SHP77 treated with DMSO at 0.1 percent for 48 hours (cell line): Measurements from ENCODE around the gene NSA2.
A peak's percentile ranks its signal among the peaks of the same experiment; 100 is the strongest.
"Not testable (repeated sequence)": the region's sequence is repeated elsewhere in the genome, so short reads cannot be mapped to it uniquely, and the experiment has no call there.

Experiments
- DNase-seq: peaks from one replicate; lab custom pipeline; 2025; lab: John Stamatoyannopoulos, UW

Gene NSA2

DNA sequence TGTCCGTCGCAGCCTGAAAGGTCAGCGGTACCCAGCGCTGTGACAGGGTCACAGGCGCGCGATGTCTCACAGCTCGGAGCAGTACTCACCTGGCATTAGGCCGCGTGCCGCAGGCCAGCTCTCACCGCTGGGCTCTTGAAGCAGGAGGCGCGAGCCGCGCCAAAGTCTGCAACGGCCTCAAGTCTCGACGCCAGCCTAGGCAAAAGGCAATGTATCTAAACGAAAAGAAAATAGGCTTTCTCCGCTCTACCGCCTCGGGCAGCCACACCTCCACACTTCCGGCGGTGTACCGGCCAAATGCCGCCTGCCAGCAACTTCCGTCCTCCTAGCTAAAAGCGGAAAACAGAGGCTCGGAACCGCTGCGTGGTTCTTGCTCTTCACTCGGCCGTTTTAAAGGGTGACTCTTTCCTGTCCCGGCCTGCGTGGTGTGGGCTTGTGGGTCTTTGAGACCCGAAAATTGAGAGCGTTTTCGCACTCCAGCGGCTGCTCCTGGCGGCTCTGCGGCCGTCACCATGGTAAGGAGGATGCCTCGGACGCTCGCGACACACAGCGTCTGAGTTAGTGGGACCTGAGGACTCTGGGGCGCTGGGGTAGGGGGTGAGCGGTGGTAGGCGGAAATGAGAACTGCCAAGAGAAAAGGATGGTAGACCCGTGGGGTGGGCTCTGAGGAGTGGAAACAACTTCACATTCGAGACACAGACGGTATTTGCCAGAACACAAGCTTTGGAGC is at the start of gene NSA2, which contains the start of gene GFM2:
Gene NSA2 (plus strand): TSS at position 401 of the 730 bp plus-strand sequence. CDS start 112 bp downstream, at position 513.
Gene GFM2 (minus strand): TSS at position 269 of the 730 bp plus-strand sequence. CDS start 3,375 bp downstream, outside the sequence.
- DNase-seq = peak; percentile 74

- DNase-seq = no peak
Observed at GRCh38 chr5:74717596-74717995, 49.5 kb upstream of the NSA2 start.

DNA sequence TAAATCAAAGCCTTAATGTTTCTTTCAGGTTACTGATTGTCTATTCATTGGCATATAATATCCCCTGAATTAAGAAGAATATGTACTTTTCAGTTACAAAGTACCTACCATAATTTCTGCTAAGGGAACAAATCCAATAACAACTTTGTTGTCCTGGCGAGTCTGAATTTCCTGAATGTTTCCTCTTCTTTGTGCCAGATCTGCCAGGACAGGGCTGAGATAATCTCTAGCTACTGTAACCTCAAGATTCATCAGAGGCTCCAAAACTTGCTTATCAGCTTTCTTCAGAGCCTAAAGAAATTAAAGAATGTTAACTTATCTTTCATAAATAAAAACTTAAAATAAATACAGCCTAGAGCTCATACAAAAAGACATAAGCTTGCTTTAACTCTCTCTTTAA is 44.8 kb upstream of the NSA2 start:
- DNase-seq = no peak

GRCh38 chr5:74725331-74725730 is 41.7 kb upstream of the NSA2 start:
- no peak for DNase-seq

GRCh38 chr5:74736759-74737158 is 30.3 kb upstream of the NSA2 start:
- no peak for DNase-seq

DNA sequence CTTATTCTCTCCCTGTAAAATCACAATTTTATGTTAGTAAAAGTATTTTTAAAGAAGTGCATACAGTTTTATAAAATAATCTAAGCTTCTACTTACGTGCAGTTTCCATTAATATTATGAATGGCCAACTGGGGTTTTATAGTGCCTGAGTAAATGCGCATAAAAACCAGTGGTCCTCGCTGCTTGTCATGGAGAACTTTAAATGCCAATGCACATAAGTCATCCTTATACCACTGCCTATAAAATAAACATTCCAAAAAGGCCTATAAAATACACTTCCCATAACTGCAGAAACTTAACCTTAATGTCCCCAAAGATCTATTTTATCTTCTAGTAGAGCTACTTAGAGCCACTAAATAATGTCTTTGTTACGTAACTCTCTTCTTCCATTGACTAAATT is 28.6 kb upstream of the NSA2 start:
- DNase-seq = no peak

DNA sequence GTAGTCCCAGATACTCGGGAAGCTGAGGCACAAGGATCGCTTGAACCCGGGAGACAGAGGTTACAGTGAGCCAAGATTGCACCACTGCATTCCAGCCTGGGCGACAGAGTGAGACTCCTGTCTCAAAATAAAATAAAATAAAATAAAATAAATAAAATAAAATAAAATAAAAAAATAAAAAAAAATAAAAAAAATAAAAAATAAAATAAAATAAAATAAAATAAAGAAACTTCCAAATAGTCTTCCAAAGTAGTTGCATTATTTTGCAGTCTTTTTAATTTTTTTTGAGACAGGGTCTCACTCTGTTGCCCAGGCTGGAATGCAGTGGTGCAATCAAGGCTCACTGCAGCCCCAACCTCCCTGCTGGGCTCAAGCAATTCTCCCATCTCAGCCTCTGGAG is 18.3 kb upstream of the NSA2 start:
- not testable (repeated sequence) for DNase-seq

GRCh38 chr5:74761241-74761640 is 5.8 kb upstream of the NSA2 start:
- DNase-seq = no peak

DNA sequence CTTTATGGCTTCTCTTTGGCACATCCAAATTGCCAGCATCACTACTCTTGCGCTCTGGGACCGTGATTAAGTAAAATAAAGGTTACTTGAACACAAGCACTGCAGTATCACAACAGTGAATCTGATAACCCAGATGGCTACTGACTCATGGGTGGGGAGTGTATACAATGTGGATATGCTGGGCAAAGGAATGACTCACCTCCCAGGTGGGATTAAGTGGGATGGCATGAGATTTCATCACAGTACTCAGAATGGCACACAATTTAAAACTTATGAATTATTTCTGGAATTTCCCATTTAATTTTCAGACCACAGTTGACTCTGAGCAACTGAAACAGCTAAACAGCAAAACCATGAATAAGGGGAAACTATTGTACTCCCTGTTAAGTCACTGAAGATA is 4.5 kb upstream of the NSA2 start:
- DNase-seq = no peak

DNA sequence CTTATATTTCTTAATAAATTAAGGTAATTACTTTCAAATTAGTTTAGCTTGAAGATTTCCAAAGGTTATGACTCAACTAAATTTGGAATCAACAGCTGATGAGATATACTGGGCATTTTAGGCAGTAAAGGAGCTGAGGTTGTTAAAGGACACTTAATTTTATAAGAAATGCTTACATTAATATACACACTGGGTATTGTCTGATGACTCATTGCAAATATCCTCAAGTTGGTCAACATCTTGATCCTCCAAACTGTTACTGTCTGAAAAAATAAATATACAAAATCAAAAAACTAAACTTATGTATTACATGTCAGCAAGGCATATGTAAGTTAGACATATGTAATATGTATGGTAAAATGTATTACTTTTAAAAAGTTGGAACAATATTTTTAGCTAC is 3.5 kb upstream of the NSA2 start:
- DNase-seq = no peak

DNA sequence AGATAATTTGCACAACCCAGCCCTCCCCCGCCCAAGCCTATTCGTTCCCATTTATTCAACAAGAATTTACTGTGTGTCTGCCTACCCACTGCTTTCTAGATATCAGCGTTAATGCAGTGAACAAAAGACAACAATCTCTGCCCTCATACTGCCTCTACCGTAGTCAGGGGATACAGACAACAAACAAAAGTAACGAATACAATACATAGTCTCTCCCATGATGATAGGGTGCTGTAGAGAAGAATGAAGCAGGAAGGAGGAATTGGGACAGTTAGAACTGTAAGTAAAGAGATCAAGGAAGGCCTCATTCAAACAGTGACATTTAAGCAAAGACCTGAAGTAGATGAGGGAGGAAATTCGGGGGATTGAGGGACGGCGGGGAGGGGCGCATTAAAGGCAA is 1.8 kb upstream of the NSA2 start:
- no peak for DNase-seq

DNA sequence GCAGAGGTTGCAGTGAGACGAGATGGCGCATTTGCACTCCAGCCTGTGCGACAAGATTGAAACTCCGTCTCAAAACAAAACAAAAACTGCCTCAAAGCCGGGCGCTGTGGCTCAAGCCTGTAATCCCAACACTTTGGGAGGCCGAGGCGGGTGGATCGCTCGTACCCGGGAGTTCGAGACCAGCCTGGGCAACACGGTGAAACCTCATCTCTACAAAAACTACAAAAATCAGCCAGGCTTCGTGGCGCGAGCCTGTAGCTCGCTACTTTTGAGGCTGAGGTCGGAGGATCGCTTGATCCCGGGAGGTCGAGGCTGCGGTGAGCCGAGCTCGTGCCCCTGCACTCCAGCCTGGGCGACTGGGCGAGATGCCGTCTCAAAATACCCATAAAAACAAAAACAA is 1.1 kb upstream of the NSA2 start:
- DNase-seq = no peak

GRCh38 chr5:74766418-74766848 is 616 bp upstream of the NSA2 start:
- peak; percentile 11 for DNase-seq

DNA sequence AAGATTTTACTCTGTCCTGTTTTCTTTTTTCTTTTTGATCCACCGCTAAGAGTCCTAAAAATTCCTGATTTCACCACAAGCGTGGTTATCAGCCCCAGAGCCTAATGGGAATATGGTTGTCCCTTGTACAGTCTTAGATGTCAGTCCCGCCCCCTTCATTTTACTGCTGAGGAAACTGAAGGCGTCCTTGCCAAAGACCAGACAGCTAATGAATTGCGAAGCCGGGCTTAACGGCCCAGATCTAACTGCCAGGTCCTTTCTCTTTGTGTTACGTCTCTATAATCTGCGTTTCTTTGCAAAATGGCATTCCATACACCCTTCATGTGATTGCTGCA is 497 bp downstream of the NSA2 start:
- DNase-seq = no peak

- DNase-seq = no peak
Observed at GRCh38 chr5:74772359-74772758, 5.3 kb downstream of the NSA2 start.

DNA sequence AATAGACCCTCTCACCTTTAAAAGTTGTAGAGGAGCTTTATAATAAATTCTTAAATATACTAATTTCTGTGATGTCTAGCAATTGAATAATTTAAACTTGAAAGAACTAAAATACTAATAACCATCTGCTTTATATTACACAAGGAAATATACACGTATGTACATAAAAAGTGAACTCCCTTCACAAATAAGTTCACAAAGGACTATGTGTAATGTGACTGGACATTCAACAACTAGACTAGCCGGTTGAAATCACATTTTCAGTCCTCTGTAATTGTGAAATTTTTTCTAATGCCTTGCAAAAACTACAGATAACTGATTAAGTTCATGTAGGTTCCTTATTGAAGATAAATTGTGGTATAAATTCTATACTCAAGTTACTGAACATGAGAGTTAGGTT is 11.6 kb downstream of the NSA2 start:
- no peak for DNase-seq

- DNase-seq = no peak
Observed at GRCh38 chr5:74786851-74787250, 19.8 kb downstream of the NSA2 start.

DNA sequence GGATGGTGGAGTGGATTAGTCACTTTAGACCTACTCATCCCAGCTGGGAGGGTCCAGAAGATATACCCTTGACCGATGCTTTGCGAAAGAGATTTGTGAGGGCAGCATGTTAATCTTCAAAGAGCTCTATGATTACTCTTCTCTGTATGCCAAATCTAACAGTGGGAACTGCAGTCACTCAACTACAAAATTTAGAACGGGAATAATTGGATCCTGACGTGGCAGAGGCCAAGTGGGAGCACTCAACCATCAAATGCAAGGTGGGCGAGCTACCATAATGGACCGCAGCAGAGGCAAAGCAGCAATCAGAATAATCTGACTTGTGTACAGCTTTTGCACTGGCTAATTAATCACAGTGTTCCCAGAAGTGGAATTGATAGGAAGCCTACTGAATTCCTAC is 20.4 kb downstream of the NSA2 start:
- DNase-seq = no peak

DNA sequence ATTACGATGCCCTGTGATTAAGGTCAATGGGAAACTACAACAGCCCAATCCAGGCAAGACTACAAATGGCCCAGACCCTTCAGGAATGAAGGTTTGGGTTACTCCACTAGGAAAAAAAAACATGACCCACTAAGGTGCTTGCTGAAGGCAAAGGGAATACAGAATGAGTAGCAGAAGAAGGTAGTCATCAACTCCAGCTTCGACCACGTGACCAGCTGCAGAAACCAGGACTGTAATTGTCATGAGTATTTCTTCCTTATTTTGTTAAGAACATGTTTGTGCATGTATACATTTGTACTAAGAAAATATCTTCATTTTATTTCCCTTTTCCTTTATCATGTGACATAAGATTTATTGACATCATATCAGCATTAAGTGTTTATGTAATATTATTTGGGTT is 24.6 kb downstream of the NSA2 start:
- not testable (repeated sequence) for DNase-seq

DNA sequence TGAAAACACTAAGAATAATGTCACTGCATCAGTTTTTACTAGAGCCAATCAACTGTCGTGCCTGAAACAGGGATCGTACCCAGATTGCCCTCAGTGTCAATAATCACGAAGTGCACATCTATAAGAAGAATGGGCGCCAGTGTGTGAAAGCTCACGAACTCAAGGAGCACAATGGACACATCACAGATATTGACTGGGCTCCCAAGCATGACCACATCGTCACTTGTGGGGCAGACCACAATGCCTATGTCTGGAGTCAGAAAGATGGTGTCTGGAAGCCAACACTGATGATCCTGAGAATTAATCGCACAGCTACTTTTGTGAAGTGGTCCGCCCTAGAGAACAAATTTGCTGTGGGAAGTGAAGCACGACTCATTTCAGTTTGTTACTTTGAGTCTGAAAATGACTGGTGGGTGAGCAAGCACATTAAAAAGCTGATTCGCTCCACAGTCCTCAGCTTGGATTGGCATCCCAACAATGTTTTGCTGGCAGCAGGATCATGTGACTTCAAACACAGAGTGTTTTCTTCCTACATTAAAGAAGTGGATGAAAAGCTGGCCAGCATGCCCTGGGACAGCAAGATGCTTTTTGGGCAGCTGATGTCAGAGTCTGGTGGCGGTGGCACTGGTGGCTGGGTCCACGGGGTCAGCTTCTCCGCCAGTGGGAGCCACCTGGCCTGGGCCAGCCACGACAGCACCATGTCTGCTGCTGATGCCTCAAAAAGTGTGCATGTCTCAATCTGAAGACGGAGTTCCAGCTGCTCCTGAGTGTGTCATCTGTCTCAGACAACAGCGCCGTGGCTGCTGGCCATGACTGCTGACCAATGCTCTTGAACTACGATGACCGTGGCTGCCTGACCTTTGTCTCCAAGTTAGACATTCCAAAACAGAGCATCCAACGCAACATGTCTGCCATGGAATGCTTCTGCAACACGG is 32.2 kb downstream of the NSA2 start:
- DNase-seq = no peak

DNA sequence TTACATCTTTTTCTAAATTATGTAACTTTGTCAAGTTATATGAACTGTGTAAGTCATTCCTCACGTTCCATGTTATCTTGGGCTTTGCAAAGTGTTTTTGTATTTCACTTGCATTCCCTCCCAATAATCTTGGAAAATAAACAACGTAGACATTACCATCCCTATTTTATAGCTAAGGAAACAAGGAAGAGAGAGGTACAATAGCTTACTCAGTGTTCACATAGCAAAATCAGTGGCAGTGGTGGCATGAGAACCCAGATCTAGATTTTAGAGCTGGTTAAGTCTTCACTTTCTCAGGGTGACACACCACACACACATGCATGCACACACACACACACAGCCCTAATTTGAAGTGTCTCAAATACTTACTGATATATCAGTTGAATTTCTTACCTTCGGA is 34.1 kb downstream of the NSA2 start:
- DNase-seq = no peak

DNA sequence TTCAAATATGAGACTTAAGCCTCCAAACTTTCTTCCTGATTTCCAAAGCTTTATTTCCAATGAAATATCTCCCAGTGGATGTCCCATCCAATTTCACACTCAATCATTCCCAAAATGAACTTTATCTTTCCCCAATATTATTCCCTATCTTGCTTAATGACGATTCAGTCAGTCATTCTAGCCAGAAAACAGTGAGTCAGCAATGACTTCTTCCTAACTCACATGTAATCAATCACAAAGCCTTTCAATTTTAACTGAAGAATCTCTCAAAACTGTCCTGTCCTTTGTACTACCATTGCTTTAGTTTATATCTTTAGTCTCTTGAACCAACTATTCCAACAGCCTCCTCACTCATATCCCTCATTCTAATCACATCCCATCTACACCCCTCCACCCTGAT is 34.9 kb downstream of the NSA2 start:
- no peak for DNase-seq

- no peak for DNase-seq
Observed at GRCh38 chr5:74810915-74811314, 43.9 kb downstream of the NSA2 start.
